Activated CD8-positive, alpha-beta memory T cell treated with anti-CD3 and anti-CD28 coated beads, Interleukin-2, amount 50 U/mL, for 24 hours (primary cell): ENCODE results near the gene SULT4A1.
A peak's percentile ranks its signal among the peaks of the same experiment; 100 is the strongest.

Source experiments
- DNase-seq: peaks from one replicate; pipeline ENCODE4 v3.0.0-alpha.2; 2020; ENCODE audit errors: extremely low read depth

The SULT4A1 gene

GRCh38 chr22:43812149-43812842, 50.0 kb downstream of the SULT4A1 start, which contains the start of gene EFCAB6:
Gene EFCAB6, minus strand, starts transcription at chr22:43812305. Its CDS starts 29,987 bp downstream, at chr22:43782318.
- DNase-seq, result peak; percentile 81

DNA sequence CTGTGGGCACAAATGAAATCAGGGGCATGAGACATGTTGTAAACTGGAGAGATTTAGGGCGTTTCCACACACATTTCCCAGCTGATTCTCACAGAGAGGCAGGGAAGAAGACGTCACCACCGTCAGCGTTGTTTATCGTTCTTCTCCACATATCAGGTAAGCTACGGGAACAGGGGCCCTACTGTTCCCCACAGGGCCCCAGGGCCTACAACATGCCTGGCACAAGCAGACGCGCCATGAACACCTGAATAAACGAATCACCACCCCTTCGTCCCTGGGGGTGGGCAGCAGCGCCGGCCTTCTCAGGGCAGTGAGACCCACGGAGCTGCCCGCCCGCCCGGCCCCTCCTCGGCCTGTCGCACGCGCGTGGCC, 50.5 kb downstream of the SULT4A1 start:
- no peak for DNase-seq

- no peak for DNase-seq
Measured at GRCh38 chr22:43802897-43803495, 59.3 kb downstream of the SULT4A1 start.

- DNase-seq, result no peak
Measured at GRCh38 chr22:43800970-43801369, 61.3 kb downstream of the SULT4A1 start.

DNA sequence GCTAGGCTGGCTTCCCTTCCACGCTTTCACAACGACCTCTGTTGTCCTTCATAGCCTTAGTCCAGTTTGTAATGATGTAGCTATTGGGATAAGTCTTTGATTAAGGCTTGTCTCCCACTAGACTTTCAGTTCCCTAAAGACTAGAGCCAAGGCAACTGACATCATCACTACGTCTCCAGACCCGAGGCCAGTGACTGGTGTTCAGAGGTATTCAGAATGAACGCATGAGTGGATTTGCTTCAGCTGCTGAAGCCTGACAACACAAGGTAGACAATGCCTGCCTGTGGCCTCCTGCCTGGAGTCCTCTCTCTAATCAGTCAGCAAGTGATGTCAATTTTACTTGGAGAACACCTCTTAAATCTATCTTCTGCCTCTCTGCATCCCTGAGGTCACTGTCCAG, 63.8 kb downstream of the SULT4A1 start:
- DNase-seq, result no peak

- no peak for DNase-seq
Measured at GRCh38 chr22:43796567-43796966, 65.7 kb downstream of the SULT4A1 start.

GRCh38 chr22:43795320-43795719, 67.0 kb downstream of the SULT4A1 start:
- DNase-seq, result no peak

DNA sequence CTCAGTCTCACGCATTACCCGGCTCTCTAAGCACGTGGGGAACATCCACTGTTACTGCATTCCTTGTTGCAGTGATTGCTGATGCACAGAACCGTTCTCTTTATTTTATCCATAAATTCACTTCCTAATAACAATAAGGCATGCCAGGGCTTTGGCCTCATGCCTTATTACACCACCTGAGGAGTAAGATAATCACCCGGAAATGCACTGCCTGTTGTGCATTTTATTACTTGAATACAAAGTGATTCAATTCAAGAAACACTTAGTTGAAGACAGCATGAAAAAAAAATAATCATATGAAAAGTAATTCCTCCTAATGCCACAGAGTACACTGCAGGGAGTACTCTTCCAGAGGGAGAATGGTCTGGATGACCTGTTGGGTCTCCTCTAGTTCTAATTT, 69.4 kb downstream of the SULT4A1 start:
- no peak for DNase-seq

DNA sequence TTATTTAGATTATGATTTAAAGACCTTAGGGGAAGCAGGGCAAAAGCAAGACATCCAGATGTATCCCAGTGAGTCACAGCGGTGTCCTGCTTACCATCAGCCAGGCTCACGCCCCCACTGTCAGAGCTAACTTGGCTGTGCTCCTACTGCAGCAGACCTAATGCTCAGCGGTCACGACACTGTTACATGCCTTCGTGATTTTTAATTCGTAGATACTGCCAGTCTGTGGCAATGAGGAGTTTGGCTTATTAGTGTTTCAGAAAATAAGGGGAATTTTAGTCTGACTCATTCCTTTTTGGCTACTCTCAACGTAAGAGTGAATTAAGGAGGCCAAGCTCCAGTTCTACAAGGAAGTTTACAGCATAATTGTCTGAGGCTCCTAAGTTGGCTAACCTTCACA, 72.9 kb downstream of the SULT4A1 start:
- DNase-seq, result no peak

- no peak for DNase-seq
Measured at GRCh38 chr22:43783777-43784176, 78.5 kb downstream of the SULT4A1 start.

- no peak for DNase-seq
Measured at GRCh38 chr22:43782448-43782847, 79.9 kb downstream of the SULT4A1 start.

DNA sequence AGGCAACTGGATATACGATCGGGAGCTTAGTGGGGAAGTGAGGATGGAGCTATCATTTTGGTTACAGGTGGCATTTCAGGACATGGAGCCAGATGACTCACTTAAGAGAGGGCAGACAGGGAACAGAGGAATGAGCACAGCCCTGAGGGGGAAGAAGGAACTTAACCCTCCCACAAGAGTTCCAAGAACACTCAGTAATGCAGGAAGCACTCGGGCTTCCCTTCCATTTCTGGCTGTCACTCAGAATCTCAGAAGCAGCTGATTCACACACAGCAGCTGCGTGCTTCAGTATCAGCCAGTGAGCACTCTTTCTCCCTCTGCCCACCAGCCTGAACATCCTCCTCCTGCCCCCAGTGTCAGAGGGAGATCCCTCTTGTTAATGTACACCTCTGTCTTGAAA, 85.0 kb downstream of the SULT4A1 start:
- no peak for DNase-seq

DNA sequence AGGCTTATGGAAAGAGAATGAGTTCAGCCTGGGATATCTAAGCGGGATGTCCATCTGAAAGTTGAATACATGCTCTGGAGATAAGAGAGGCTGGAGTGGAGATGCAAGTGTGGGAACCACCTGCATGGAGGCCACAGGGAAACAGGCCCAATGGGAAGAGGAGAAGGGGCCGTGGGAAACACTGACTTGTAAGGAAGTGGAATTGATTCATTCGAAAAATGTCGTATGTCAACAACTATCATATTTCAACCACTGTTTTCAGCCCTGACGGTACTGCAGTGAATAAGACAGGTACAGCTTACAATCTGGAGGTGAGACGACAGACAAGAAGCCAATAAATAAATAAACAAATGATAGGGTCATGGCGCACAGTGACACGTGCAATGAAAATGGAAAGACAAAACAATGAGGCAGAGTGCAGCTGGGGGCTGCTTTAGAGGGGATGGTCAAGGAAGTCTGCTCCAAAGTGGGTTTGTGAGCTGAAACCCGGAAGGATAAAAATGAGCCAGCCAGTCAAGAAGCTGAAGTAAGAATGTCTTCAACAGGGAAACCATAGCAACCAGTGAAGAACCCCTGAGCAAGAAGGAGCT, 86.1 kb downstream of the SULT4A1 start:
- DNase-seq, result no peak
